ENCODE measurements around the gene DPP6. TPM values are rescaled to one million over a fixed set of nuclear protein-coding genes. Genes with fewer than 3 reads are reported as not detected.

The DPP6 gene
- total RNA-seq, 1 experiment from 2014 or later = not detected

DNA sequence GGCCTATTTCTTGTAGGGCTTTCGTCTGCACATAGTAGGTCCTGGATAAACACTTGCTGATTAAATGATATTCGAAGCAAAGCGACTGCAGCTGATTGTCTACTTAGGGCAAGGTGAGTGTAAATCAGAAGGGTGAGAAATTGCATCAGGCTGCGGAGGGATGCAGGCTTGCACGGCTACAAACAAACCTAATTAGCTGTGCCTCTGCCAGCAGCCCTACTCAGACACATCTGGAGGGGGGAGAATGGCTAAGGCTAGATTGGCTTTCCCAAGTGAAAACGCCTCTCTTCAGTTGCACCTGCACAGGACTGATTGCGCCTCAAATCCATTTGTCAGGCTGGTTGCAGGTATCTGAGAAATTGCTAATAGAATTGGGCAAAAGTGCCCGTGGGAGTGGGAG lies 247.5 kb downstream of the DPP6 start:
- CTCF ChIA-PET = no interaction called here

More for the DNA sequence above, 247.5 kb downstream of the DPP6 start:
- DNase-seq (ENCODE audit: low spot score) = no peak
- POLR2A ChIA-PET = no interaction called here
- peaks cover 10% of the 10 kb centered on the region for H3K27me3 Mint-ChIP-seq (ENCODE audit: low read depth)
- TF ChIP-seq EMX1 (CRISPR knock-in tag; IDR thresholded peaks at IDR 0.05) (no peak), AR (CRISPR knock-in tag; IDR thresholded peaks at IDR 0.05) (no peak), NFATC4 (CRISPR knock-in tag; IDR thresholded peaks at IDR 0.05) (no peak), ATF3 (CRISPR knock-in tag; conservative IDR thresholded peaks at IDR 0.05) (no peak), ZNF671 (CRISPR knock-in tag; IDR thresholded peaks at IDR 0.05) (no peak), ZBTB43 (CRISPR knock-in tag; IDR thresholded peaks at IDR 0.05) (no peak), GRHL2 (CRISPR knock-in tag; IDR thresholded peaks at IDR 0.05; ENCODE audit: insufficient replicate concordance, severe bottlenecking) (no peak), GTF2I (CRISPR knock-in tag; conservative IDR thresholded peaks at IDR 0.05) (no peak), GABPB1 (CRISPR knock-in tag; IDR thresholded peaks at IDR 0.05) (no peak), MYBL2 (CRISPR knock-in tag; IDR thresholded peaks at IDR 0.05) (no peak), JUN (CRISPR knock-in tag; IDR thresholded peaks at IDR 0.05) (no peak)
- TF ChIP-seq, protein P1, sequence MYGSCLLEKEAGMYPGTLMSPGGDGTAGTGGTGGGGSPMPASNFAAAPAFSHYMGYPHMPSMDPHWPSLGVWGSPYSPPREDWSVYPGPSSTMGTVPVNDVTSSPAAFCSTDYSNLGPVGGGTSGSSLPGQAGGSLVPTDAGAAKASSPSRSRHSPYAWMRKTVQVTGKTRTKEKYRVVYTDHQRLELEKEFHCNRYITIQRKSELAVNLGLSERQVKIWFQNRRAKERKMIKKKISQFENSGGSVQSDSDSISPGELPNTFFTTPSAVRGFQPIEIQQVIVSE (CRISPR knock-in tag; IDR thresholded peaks at IDR 0.05; ENCODE audit: borderline replicate concordance) = no peak
- TF ChIP-seq, protein P2, sequence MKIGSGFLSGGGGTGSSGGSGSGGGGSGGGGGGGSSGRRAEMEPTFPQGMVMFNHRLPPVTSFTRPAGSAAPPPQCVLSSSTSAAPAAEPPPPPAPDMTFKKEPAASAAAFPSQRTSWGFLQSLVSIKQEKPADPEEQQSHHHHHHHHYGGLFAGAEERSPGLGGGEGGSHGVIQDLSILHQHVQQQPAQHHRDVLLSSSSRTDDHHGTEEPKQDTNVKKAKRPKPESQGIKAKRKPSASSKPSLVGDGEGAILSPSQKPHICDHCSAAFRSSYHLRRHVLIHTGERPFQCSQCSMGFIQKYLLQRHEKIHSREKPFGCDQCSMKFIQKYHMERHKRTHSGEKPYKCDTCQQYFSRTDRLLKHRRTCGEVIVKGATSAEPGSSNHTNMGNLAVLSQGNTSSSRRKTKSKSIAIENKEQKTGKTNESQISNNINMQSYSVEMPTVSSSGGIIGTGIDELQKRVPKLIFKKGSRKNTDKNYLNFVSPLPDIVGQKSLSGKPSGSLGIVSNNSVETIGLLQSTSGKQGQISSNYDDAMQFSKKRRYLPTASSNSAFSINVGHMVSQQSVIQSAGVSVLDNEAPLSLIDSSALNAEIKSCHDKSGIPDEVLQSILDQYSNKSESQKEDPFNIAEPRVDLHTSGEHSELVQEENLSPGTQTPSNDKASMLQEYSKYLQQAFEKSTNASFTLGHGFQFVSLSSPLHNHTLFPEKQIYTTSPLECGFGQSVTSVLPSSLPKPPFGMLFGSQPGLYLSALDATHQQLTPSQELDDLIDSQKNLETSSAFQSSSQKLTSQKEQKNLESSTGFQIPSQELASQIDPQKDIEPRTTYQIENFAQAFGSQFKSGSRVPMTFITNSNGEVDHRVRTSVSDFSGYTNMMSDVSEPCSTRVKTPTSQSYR (CRISPR knock-in tag; IDR thresholded peaks at IDR 0.05) = no peak
- TF ChIP-seq, protein P3, sequence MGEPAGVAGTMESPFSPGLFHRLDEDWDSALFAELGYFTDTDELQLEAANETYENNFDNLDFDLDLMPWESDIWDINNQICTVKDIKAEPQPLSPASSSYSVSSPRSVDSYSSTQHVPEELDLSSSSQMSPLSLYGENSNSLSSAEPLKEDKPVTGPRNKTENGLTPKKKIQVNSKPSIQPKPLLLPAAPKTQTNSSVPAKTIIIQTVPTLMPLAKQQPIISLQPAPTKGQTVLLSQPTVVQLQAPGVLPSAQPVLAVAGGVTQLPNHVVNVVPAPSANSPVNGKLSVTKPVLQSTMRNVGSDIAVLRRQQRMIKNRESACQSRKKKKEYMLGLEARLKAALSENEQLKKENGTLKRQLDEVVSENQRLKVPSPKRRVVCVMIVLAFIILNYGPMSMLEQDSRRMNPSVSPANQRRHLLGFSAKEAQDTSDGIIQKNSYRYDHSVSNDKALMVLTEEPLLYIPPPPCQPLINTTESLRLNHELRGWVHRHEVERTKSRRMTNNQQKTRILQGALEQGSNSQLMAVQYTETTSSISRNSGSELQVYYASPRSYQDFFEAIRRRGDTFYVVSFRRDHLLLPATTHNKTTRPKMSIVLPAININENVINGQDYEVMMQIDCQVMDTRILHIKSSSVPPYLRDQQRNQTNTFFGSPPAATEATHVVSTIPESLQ (CRISPR knock-in tag; IDR thresholded peaks at IDR 0.05) = no peak
- peaks cover 78% of the 10 kb centered on the region for H3K36me3 Mint-ChIP-seq
- no peaks in the 10 kb centered on the region for H3K4me1 Mint-ChIP-seq
- no peak for ATAC-seq
- H3K9me3 Mint-ChIP-seq = peaks cover 85% of the 10 kb centered on the region
- no peak overlapping the region for H3K4me3 Mint-ChIP-seq
- H3K27ac Mint-ChIP-seq = no peak overlapping the region
